AG04450 (cell line): ENCODE data around the gene RBFOX2. TPM values are rescaled to one million over a fixed set of nuclear protein-coding genes. Genes with fewer than 3 reads are reported as not detected.

Source experiments
- CTCF ChIA-PET: fragments of 300-600, 350-600 bp; formaldehyde crosslinking; extraction: SDS; loops from one replicate; lab custom pipeline; 2022; ENCODE audit warnings: antibody characterized with exemption, inconsistent platforms; lab: Charles Lee
- POLR2A ChIA-PET: fragments of 350-600 bp; formaldehyde crosslinking; extraction: SDS; loops from one replicate; lab custom pipeline; 2021; ENCODE audit warnings: antibody characterized with exemption, inconsistent platforms; lab: Yijun Ruan, JAX
- DNase-seq: peaks from one replicate; pipeline ENCODE4 v3.0.0-alpha.2; 2011; ENCODE audit warnings: low read depth, low spot score
- H3K27ac ChIP-seq: one replicate; pipeline ENCODE4 v1.5.1; 2012; ENCODE audit warnings: low read depth, low read length, control low read depth
- H3K27me3 ChIP-seq: one replicate; pipeline ENCODE4 v1.6.0; 2012; ENCODE audit warnings: low read length; ENCODE audit not compliant: control insufficient read depth, insufficient read depth
- H3K4me3 ChIP-seq: 2 replicates; pipeline ENCODE4 v1.5.1; 2011; ENCODE audit warnings: mild to moderate bottlenecking, low read depth, low read length, control low read depth
- H3K9me3 ChIP-seq: 2 replicates; pipeline ENCODE4 v1.5.1; 2012; ENCODE audit warnings: low read length; ENCODE audit not compliant: control insufficient read depth, insufficient read depth
- polyA plus RNA-seq: library from polyadenylated mRNA; depleted of rRNA; stranded (reverse); fragments of >200 nt; gene quantifications from 2 replicates; pipeline ENCODE4 v1.2.3, GENCODE V29; 2011
- TF ChIP-seq, protein P1 (sequence below): IDR thresholded peaks from 2 replicates; pipeline ENCODE4 v1.5.1; 2011; ENCODE audit warnings: low read depth, low read length, control low read depth, inconsistent platforms

RBFOX2 gene
- polyA plus RNA-seq, 1 experiment: 288 TPM

DNA sequence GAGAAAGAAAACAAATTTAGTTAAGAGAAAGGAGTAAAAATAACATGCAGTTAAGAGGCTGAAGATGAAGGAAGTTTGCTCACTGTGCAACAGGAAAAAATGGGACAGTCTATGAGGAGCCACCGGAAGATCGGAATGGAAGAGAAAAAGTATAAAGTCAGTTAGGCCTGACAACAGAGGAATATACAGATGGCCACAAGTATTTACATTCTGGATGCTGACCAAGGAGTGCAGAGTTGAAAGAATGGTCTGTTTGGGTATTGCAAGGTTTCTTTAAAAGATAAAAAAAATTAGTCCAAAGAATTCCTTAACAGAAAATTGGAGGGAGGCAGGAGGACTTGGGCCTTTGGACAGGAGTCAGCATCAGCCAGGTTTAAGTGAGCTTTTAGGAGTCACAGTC is 37.5 kb downstream of the RBFOX2 start:
- TF ChIP-seq, protein P1, sequence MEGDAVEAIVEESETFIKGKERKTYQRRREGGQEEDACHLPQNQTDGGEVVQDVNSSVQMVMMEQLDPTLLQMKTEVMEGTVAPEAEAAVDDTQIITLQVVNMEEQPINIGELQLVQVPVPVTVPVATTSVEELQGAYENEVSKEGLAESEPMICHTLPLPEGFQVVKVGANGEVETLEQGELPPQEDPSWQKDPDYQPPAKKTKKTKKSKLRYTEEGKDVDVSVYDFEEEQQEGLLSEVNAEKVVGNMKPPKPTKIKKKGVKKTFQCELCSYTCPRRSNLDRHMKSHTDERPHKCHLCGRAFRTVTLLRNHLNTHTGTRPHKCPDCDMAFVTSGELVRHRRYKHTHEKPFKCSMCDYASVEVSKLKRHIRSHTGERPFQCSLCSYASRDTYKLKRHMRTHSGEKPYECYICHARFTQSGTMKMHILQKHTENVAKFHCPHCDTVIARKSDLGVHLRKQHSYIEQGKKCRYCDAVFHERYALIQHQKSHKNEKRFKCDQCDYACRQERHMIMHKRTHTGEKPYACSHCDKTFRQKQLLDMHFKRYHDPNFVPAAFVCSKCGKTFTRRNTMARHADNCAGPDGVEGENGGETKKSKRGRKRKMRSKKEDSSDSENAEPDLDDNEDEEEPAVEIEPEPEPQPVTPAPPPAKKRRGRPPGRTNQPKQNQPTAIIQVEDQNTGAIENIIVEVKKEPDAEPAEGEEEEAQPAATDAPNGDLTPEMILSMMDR: peak; percentile 13; the same call in 1 of the 2 replicates
- Histone ChIP-seq H3K9me3 (no peaks in the 10 kb centered on the region), H3K4me3 (no peak overlapping the region), H3K27ac (peak overlapping the region; percentile 55), H3K27me3 (no peaks in the 10 kb centered on the region)
- ChIA-PET POLR2A (no interaction called here), CTCF (interaction anchor here (0.6 to 1.2 kb wide), 3 partner anchors 19 to 75 kb away, joined by 3 to 4 read pairs (median 3); no protein-coding TSS in a partner anchor)
- DNase-seq: peak; percentile 71

DNA sequence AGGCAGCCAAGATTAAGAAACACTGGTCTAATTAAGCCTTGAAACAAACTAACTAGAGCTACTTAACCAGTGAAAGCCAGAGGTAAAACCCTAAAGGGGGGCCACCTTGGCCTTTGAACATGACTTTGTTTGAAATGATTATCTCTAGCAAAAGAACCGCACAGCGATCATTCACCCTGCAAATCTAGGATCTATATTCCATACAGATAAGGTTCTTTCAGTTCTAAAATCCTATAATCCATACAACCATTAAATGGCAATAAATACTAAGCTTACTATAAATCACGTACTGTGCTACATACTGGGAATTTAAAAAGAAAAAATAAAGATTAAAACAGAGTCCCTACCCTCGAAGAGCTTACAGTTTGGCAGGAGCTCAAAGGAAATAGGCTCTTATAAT is 40.6 kb downstream of the RBFOX2 start:
- CTCF ChIA-PET: interaction anchor here (1.8 kb wide), 1 partner anchor 78 kb away, joined by 9 read pairs; no protein-coding TSS in a partner anchor
- no peak for DNase-seq
- Histone ChIP-seq H3K27me3 (no peaks in the 10 kb centered on the region), H3K4me3 (no peak overlapping the region), H3K27ac (no peak overlapping the region), H3K9me3 (no peaks in the 10 kb centered on the region)
- TF ChIP-seq, protein P1: no peak
- POLR2A ChIA-PET: interaction anchor here (0.6 kb wide), 1 partner anchor 134 kb away, joined by 3 read pairs; no protein-coding TSS in a partner anchor

DNA sequence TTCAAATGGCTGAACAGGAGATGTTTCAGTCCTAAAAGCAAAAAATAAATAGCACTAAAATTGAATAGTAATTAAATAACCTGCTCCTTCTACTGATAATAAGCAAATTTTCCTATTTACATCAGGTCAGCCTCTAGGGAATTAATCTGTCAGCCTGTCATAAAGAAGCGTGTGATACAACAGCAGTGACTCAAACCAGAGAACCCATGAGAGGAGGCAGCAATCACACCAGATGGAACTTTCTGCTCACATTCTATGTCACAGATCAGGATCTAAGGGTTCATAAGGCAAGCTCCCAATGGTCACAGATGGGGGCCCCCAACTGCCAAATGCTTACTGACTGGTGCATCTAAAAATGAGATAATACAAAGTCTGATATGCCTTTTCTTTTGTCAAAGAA is 41.1 kb downstream of the RBFOX2 start:
- H3K4me3 ChIP-seq: no peak overlapping the region
- ChIA-PET CTCF (interaction anchor here (1.8 kb wide), 1 partner anchor 78 kb away, joined by 9 read pairs; no protein-coding TSS in a partner anchor), POLR2A (interaction anchor here (0.6 kb wide), 1 partner anchor 134 kb away, joined by 3 read pairs; no protein-coding TSS in a partner anchor)
- H3K27ac ChIP-seq: no peak overlapping the region
- no peak for DNase-seq
- no peaks in the 10 kb centered on the region for H3K27me3 ChIP-seq
- TF ChIP-seq, protein P1: no peak
- H3K9me3 ChIP-seq: no peaks in the 10 kb centered on the region

DNA sequence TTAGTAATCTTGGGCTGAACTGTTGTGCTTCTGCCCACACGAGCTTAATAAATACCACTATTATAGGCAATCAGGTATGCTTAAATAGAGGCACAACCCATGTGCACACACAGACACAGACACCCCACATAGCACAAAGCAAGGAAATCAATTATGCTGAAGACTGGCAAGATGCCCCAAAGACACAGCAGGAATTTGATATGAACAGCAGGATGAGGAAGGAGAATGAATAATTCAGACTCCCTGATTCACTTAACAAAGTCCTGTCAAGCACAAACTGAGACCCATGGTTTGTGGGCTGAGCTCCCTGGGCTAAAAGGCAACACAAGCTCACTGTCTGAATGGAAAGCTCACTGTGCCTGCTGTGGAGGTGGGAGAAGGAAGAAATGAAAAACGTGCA is 42.5 kb downstream of the RBFOX2 start:
- POLR2A ChIA-PET: no interaction called here
- CTCF ChIA-PET: no interaction called here
- Histone ChIP-seq H3K27ac (no peak overlapping the region), H3K4me3 (no peak overlapping the region), H3K9me3 (no peaks in the 10 kb centered on the region), H3K27me3 (no peaks in the 10 kb centered on the region)
- no peak for DNase-seq
- TF ChIP-seq, protein P1: no peak

DNA sequence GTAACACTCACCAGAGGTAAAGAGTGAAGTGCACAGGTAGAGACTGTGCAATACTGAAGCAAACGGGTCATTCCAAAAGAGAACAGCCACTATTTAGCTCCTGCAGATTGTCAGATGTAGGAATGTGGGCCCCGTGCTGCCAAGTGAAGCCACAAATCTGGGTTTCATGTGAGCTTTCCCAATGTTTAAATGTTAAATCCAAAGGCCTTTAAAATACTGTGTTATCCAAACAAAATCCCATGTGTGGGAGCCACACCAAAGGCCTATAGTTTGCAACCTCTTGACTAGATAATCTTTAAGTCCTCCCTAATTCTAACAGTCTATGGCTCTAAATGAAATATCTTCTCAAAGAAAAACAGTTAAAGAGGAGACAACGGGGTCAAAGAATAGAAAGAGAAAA is 43.3 kb downstream of the RBFOX2 start:
- no peak for DNase-seq
- ChIA-PET CTCF (no interaction called here), POLR2A (no interaction called here)
- no peak overlapping the region for H3K27ac ChIP-seq
- H3K27me3 ChIP-seq: no peaks in the 10 kb centered on the region
- TF ChIP-seq, protein P1: no peak
- H3K4me3 ChIP-seq: no peak overlapping the region
- no peaks in the 10 kb centered on the region for H3K9me3 ChIP-seq
